Stomach (tissue), 9 donors: ENCODE data around the gene MYH2. TPM values are rescaled to one million over a fixed set of nuclear protein-coding genes. Genes with fewer than 3 reads are reported as not detected.

Experiments used
- DNase-seq, 2 donors: peaks; one replicate each; pipeline versions ENCODE4 v3.0.0 to v3.0.0-alpha.2; 2013 to 2019
- H3K27ac ChIP-seq, 5 donors: fragments of 200-600 bp in 4 of 5; sonication (generic) in 4 of 5; one replicate each; pipeline ENCODE4 v1.5.1; 2013 to 2019; ENCODE audit warnings: mild to moderate bottlenecking in 1 of 5, moderate library complexity in 1 of 5
- H3K27me3 ChIP-seq, 3 donors: fragments of 200-600 bp; sonication (generic); one replicate each; pipeline ENCODE4 v1.5.1; 2017 to 2019; ENCODE audit warnings: mixed run types in 1 of 3
- H3K36me3 ChIP-seq, 4 donors: fragments of 200-600 bp; sonication (generic); 1 replicate in 3 of 4; 2 replicates in 1 of 4; pipeline ENCODE4 v1.5.1; 2016 to 2019
- H3K4me1 ChIP-seq, 4 donors: fragments of 200-600 bp; sonication (generic); one replicate each; pipeline ENCODE4 v1.5.1; 2016 to 2019
- H3K4me3 ChIP-seq, 4 donors: fragments of 200-600 bp; sonication (generic) in 3 of 4; one replicate each; pipeline ENCODE4 v1.5.1; 2016 to 2019; ENCODE audit warnings: mild to moderate bottlenecking in 1 of 4
- H3K9me3 ChIP-seq, 4 donors: fragments of 200-600 bp; sonication (generic); one replicate each; pipeline ENCODE4 v1.5.1; 2016 to 2019
- CTCF ChIP-seq, 7 experiments: fragments of 450-650 bp in 4 of 7; fragments of 200-600 bp in 3 of 7; sonication (generic) in 3 of 7; IDR thresholded peaks; one replicate each; pipeline ENCODE4 v1.5.1; 2016 to 2019; ENCODE audit warnings: antibody characterized with exemption in 7 of 7, control low read depth in 2 of 7, mild to moderate bottlenecking in 1 of 7
- EP300 ChIP-seq: sonication (generic); formaldehyde crosslinking; IDR thresholded peaks from one replicate; pipeline ENCODE4 v1.6.1; 2017; ENCODE audit warnings: antibody characterized with exemption
- POLR2A ChIP-seq, 4 donors: fragments of 450-650 bp; IDR thresholded peaks; one replicate each; pipeline ENCODE4 v1.6.1; 2016; ENCODE audit warnings: antibody characterized with exemption in 4 of 4, control low read depth in 2 of 4, mild to moderate bottlenecking in 1 of 4, moderate library complexity in 1 of 4
- POLR2AphosphoS5 ChIP-seq, 3 donors: sonication (generic); formaldehyde crosslinking; IDR thresholded peaks; one replicate each; pipeline ENCODE4 v1.6.1; 2016; ENCODE audit warnings: antibody characterized with exemption in 3 of 3
- WGBS, 5 donors: extraction: QIAGEN DNeasy Blood & Tissue Kit in 3 of 5; methylation state at CpG; one replicate each; pipeline versions ENCODE4 v1.1.5 to v1.1.7; 2013 to 2018; 5-methylcytosine and 5-hydroxymethylcytosine counted together
- intact Hi-C: fragments of 100-400 bp; cut with DNase I; formaldehyde crosslinking; loops from one replicate; pipeline ENCODE4 v1.15.1; 2023; ENCODE audit warnings: low total_unique reads
- polyA plus RNA-seq, 3 donors: library from polyadenylated mRNA; stranded (reverse); fragments of 200-250 nt; gene quantifications; one replicate each; pipeline ENCODE4 v1.2.3, GENCODE V29; 2013
- total RNA-seq, 5 donors: library from RNA; depleted of rRNA; stranded (reverse); fragments of >200 nt; gene quantifications; one replicate each; pipeline versions ENCODE4 v1.1.0 to v1.2.3, GENCODE V29; 2014 to 2016
- donor health status: healthy with polysubstance abuse.
- donor health status: Bipolar disorder and iron deficiency.
- donor health status: healthy.

Gene MYH2
- total and polyA plus RNA-seq, 8 donors: 0.05 to 1.4 (median 0.15) TPM; not detected in 4

GRCh38 chr17:10518271-10519037 lies 31.0 kb downstream of the MYH2 start, which contains the start of gene MYH1:
MYH1 (minus strand) TSS chr17:10518542; CDS start chr17:10516642, 1,900 bp downstream.
- Histone ChIP-seq H3K9me3 (no peaks in the 10 kb centered on the region), H3K27ac (no peak within 1 kb of the TSS), H3K36me3 (no peaks in the 10 kb centered on the region), H3K4me1 (peaks cover 0 to 3% (median 0%) of the 10 kb centered on the region in 4 donors), H3K27me3 (no peaks in the 10 kb centered on the region), H3K4me3 (no peak within 1 kb of the TSS)
- DNase-seq: no peak
- WGBS, 5 donors: 74 to 80% (median 76%) methylated on average over 11 of the region's 11 CpGs
- TF ChIP-seq CTCF (IDR thresholded peaks at IDR 0.05): no peak
- intact Hi-C loops: no loop called here

GRCh38 chr17:10516638-10517037 lies 32.8 kb downstream of the MYH2 start:
- Histone ChIP-seq H3K27me3 (no peaks in the 10 kb centered on the region), H3K27ac (no peak overlapping the region), H3K9me3 (no peaks in the 10 kb centered on the region), H3K36me3 (no peaks in the 10 kb centered on the region), H3K4me3 (no peak overlapping the region), H3K4me1 (peaks cover 0 to 9% (median 0%) of the 10 kb centered on the region in 4 donors)
- no peak for DNase-seq
- TF ChIP-seq POLR2A (IDR thresholded peaks at IDR 0.05) (no peak), EP300 (no peak), CTCF (IDR thresholded peaks at IDR 0.05) (no peak), POLR2AphosphoS5 (IDR thresholded peaks at IDR 0.05) (no peak)
- intact Hi-C loops: no loop called here

GRCh38 chr17:10516065-10516464 lies 33.4 kb downstream of the MYH2 start:
- H3K4me1 ChIP-seq: peaks cover 0 to 9% (median 0%) of the 10 kb centered on the region in 4 donors
- intact Hi-C loops: no loop called here
- no peaks in the 10 kb centered on the region for H3K9me3 ChIP-seq
- H3K4me3 ChIP-seq: no peak overlapping the region
- H3K27me3 ChIP-seq: no peaks in the 10 kb centered on the region
- 76 to 85% (median 84%) methylated on average over 7 of the region's 7 CpGs for WGBS, 5 donors
- H3K27ac ChIP-seq: no peak overlapping the region
- DNase-seq: no peak
- no peak for TF ChIP-seq EP300
- no peak for TF ChIP-seq POLR2A (IDR thresholded peaks at IDR 0.05)
- TF ChIP-seq CTCF (IDR thresholded peaks at IDR 0.05): no peak
- no peak for TF ChIP-seq POLR2AphosphoS5 (IDR thresholded peaks at IDR 0.05)
- no peaks in the 10 kb centered on the region for H3K36me3 ChIP-seq

GRCh38 chr17:10513299-10514067 lies 36.0 kb downstream of the MYH2 start:
- Histone ChIP-seq H3K4me1 (peaks cover 0 to 9% (median 0%) of the 10 kb centered on the region in 4 donors), H3K9me3 (no peaks in the 10 kb centered on the region), H3K27ac (no peak overlapping the region), H3K36me3 (no peaks in the 10 kb centered on the region), H3K4me3 (no peak overlapping the region), H3K27me3 (no peaks in the 10 kb centered on the region)
- no peak for DNase-seq
- no peak for TF ChIP-seq EP300
- TF ChIP-seq POLR2A (IDR thresholded peaks at IDR 0.05): no peak
- TF ChIP-seq POLR2AphosphoS5 (IDR thresholded peaks at IDR 0.05): no peak
- no peak for TF ChIP-seq CTCF (IDR thresholded peaks at IDR 0.05)
- 45 to 59% (median 58%) methylated on average over 6 of the region's 6 CpGs for WGBS, 5 donors
- intact Hi-C loops: no loop called here
